Neural cell (in vitro differentiated cells): ENCODE measurements around the gene MAP7D1. TPM values are rescaled to one million over a fixed set of nuclear protein-coding genes. Genes with fewer than 3 reads are reported as not detected.

Source experiments
- H2AFZ ChIP-seq: fragments of 200-600, 300-800 bp; sonication (generic), shearing (Covaris generic); 2 replicates; pipeline ENCODE4 v1.6.0; 2014; ENCODE audit warnings: low read depth, mild to moderate bottlenecking, antibody characterized with exemption, low read length, moderate library complexity
- H3F3A ChIP-seq: fragments of 200-600 bp; shearing (Covaris generic); 2 replicates; pipeline ENCODE4 v1.6.1; 2016; ENCODE audit warnings: mild to moderate bottlenecking, moderate library complexity, mixed read lengths, antibody characterized with exemption, low read length; ENCODE audit not compliant: insufficient read depth, poor library complexity, severe bottlenecking
- H3K27ac ChIP-seq: fragments of 200-600, 300-800 bp; sonication (generic), shearing (Covaris generic); 2 replicates; pipeline ENCODE4 v1.5.1; 2014; ENCODE audit warnings: mild to moderate bottlenecking, low read length, moderate library complexity
- H3K27me3 ChIP-seq: fragments of 300-800, 200-600 bp; sonication (generic), shearing (Covaris generic); 2 replicates; pipeline ENCODE4 v1.6.0; 2014; ENCODE audit warnings: mild to moderate bottlenecking, low read depth, low read length, moderate library complexity; ENCODE audit not compliant: insufficient read depth
- H3K36me3 ChIP-seq: fragments of 300-800, 200-600 bp; sonication (generic), shearing (Covaris generic); 2 replicates; pipeline ENCODE4 v1.5.1; 2014; ENCODE audit warnings: mild to moderate bottlenecking, antibody characterized with exemption, low read length, moderate library complexity; ENCODE audit not compliant: insufficient read depth
- H3K4me2 ChIP-seq: fragments of 300-800, 200-600 bp; sonication (generic), shearing (Covaris generic); 2 replicates; pipeline ENCODE4 v1.6.0; 2014; ENCODE audit warnings: mild to moderate bottlenecking, low read length
- H3K4me3 ChIP-seq: fragments of 300-800, 200-600 bp; sonication (generic), shearing (Covaris generic); 2 replicates; pipeline ENCODE4 v1.5.1; 2014; ENCODE audit warnings: mild to moderate bottlenecking, low read length, moderate library complexity
- H3K79me2 ChIP-seq: fragments of 200-600 bp; shearing (Covaris generic); replicated peaks from 2 replicates; pipeline ENCODE4 v1.6.0; 2014; ENCODE audit warnings: mild to moderate bottlenecking, low read length, moderate library complexity; ENCODE audit not compliant: insufficient read depth
- H3K9ac ChIP-seq: fragments of 300-800, 200-600 bp; sonication (generic), shearing (Covaris generic); 2 replicates; pipeline ENCODE4 v1.6.1; 2016; ENCODE audit warnings: mild to moderate bottlenecking, low read length, mixed read lengths
- H3K9me2 ChIP-seq: fragments of 200-600 bp; shearing (Covaris generic); 2 replicates; pipeline ENCODE4 v1.6.1; 2016; ENCODE audit warnings: mild to moderate bottlenecking, low read length, mixed read lengths; ENCODE audit not compliant: insufficient read depth
- H3K9me3 ChIP-seq: fragments of 200-600, 300-800 bp; sonication (generic), shearing (Covaris generic); 2 replicates; pipeline ENCODE4 v1.6.1; 2016; ENCODE audit warnings: mild to moderate bottlenecking, mixed run types, low read length, moderate library complexity, mixed read lengths
- H4K20me1 ChIP-seq: fragments of 200-600 bp; shearing (Covaris generic); 2 replicates; pipeline ENCODE4 v1.6.1; 2016; ENCODE audit warnings: mild to moderate bottlenecking, mixed run types; ENCODE audit not compliant: insufficient read depth
- CTCF ChIP-seq: fragments of 450-650 bp; IDR thresholded peaks from 2 replicates; pipeline ENCODE4 v1.5.1; 2014; ENCODE audit warnings: antibody characterized with exemption, mild to moderate bottlenecking, moderate library complexity; ENCODE audit not compliant: poor library complexity, severe bottlenecking
- EP300 ChIP-seq: fragments of 450-650 bp; conservative IDR thresholded peaks from 2 replicates; pipeline ENCODE4 v1.6.1; 2014; ENCODE audit warnings: antibody characterized with exemption, mild to moderate bottlenecking, moderate library complexity; ENCODE audit not compliant: poor library complexity, severe bottlenecking
- EZH2 ChIP-seq: fragments of 200-600, 300-800 bp; shearing (Covaris generic), sonication (generic); IDR thresholded peaks from 2 replicates; pipeline ENCODE4 v1.6.1; 2014; ENCODE audit warnings: antibody characterized with exemption, low read length, borderline replicate concordance, mild to moderate bottlenecking; ENCODE audit not compliant: insufficient read depth, poor library complexity, severe bottlenecking
- MXI1 ChIP-seq: fragments of 450-650 bp; conservative IDR thresholded peaks from 2 replicates; pipeline ENCODE4 v1.6.1; 2014; ENCODE audit warnings: antibody characterized with exemption, mild to moderate bottlenecking; ENCODE audit not compliant: poor library complexity, severe bottlenecking
- POLR2AphosphoS5 ChIP-seq: IDR thresholded peaks from 2 replicates; pipeline ENCODE4 v1.6.1; 2012
- RAD21 ChIP-seq: fragments of 450-650 bp; conservative IDR thresholded peaks from 2 replicates; pipeline ENCODE4 v1.6.1; 2014; ENCODE audit warnings: antibody characterized with exemption, mild to moderate bottlenecking, moderate library complexity
- REST ChIP-seq: IDR thresholded peaks from 2 replicates; pipeline ENCODE4 v1.6.1; 2012; ENCODE audit warnings: borderline replicate concordance
- SMC3 ChIP-seq: fragments of 450-650 bp; conservative IDR thresholded peaks from 2 replicates; pipeline ENCODE4 v1.6.1; 2014; ENCODE audit warnings: antibody characterized with exemption, mild to moderate bottlenecking, moderate library complexity; ENCODE audit not compliant: poor library complexity
- TAF1 ChIP-seq: IDR thresholded peaks from 2 replicates; pipeline ENCODE4 v1.6.1; 2012; ENCODE audit warnings: low read depth
- polyA plus RNA-seq: library from polyadenylated mRNA; depleted of rRNA; stranded (reverse); fragments of >200 nt; gene quantifications from 2 replicates; pipeline ENCODE4 v1.2.3, GENCODE V29; 2014

The MAP7D1 gene
- polyA plus RNA-seq, 1 donor from 2014 or later = 142 TPM

DNA sequence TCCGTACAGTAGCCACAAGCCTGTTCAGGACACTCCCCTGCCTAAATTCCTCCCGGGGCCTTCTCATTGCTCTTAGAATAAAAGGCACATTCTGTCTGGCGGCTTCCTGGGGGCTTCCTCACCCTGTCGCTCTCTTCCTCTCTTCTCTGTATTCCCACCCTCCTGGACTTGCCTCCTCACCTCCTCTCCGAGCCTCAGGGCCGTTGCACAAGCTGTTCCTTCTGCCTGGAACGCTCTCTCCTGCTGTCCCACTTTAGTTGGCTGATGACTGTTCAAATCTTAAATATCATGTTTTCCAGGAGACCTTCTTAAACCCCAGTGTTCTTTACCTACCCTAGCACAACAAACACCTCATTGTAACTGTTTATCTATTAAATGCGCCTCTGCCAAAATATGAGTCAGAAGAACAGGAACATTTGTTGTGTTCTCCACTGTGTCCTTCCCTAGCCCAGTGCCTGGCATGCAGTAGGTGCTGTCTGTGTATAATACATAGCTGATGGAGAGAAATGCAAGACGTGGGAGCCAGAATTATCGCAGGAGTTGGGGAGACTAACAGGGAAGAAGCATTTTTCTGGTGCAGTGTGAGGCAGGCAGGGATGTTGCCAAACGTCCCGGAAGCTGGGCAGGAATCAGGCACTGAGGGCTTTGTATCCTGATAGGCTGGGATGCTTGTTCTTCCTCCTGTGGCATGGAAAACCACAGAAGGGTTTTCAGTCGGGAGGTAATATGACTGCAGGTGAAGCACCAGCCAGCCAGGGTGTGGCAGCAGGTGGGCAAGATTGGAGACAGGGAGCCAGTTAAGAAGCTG, 44.2 kb downstream of the MAP7D1 start:
- no peaks in the 10 kb centered on the region for H3K27me3 ChIP-seq
- TF ChIP-seq TAF1 = no peak
- no peak for TF ChIP-seq EZH2
- no peak for TF ChIP-seq EP300
- TF ChIP-seq RAD21 = no peak
- TF ChIP-seq POLR2AphosphoS5 = no peak
- no peak for TF ChIP-seq CTCF
- H4K20me1 ChIP-seq = no peaks in the 10 kb centered on the region
- no peak overlapping the region for H3K9ac ChIP-seq
- no peak overlapping the region for H3K4me3 ChIP-seq
- no peaks in the 10 kb centered on the region for H3K79me2 ChIP-seq
- no peaks in the 10 kb centered on the region for H3F3A ChIP-seq
- no peak overlapping the region for H2AFZ ChIP-seq
- H3K9me2 ChIP-seq = no peaks in the 10 kb centered on the region
- no peak overlapping the region for H3K4me2 ChIP-seq
- H3K9me3 ChIP-seq = no peaks in the 10 kb centered on the region
- no peak overlapping the region for H3K27ac ChIP-seq
- no peaks in the 10 kb centered on the region for H3K36me3 ChIP-seq

DNA sequence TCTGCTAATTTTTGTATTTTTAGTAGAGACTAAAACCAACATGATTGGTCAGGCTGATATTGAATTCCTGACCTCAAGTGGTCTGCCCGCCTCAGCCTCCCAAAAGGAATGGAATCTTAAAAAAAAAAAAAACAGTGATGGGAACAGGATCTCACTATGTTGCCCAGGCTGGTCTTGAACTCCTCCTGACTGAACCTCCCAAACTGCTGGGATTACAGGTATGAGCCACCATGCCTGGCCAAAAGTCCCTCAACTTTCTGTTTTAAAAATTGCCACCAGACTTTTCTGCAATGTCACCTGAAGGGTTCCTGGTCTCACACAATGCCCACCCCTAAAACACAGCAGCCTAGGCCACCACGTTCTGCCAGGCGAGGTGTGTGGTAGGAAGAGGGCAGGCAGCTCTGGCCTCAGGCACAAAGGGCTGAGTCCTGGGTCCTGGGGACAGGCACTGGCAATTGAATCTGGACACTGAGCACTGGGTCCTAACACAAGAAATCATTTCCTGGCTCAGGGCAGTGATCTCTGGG, 47.1 kb downstream of the MAP7D1 start:
- no peak overlapping the region for H3K4me2 ChIP-seq
- no peaks in the 10 kb centered on the region for H4K20me1 ChIP-seq
- TF ChIP-seq EP300 = no peak
- TF ChIP-seq REST = no peak
- TF ChIP-seq EZH2 = no peak
- no peak for TF ChIP-seq SMC3
- TF ChIP-seq RAD21 = no peak
- no peak for TF ChIP-seq TAF1
- no peak for TF ChIP-seq POLR2AphosphoS5
- no peak for TF ChIP-seq CTCF
- TF ChIP-seq MXI1 = no peak
- no peaks in the 10 kb centered on the region for H3K9me3 ChIP-seq
- no peaks in the 10 kb centered on the region for H3K9me2 ChIP-seq
- no peaks in the 10 kb centered on the region for H3K36me3 ChIP-seq
- H3K79me2 ChIP-seq = no peaks in the 10 kb centered on the region
- H3K4me3 ChIP-seq = no peak overlapping the region
- no peak overlapping the region for H2AFZ ChIP-seq
- no peak overlapping the region for H3K27ac ChIP-seq
- no peaks in the 10 kb centered on the region for H3F3A ChIP-seq
- H3K9ac ChIP-seq = no peak overlapping the region
- no peaks in the 10 kb centered on the region for H3K27me3 ChIP-seq
